Neural cell (in vitro differentiated cells): Measurements from ENCODE around the gene ACE.

Source experiments
- CTCF ChIP-seq: fragments of 450-650 bp; IDR thresholded peaks from 2 replicates; pipeline ENCODE4 v1.5.1; 2014; ENCODE audit warnings: antibody characterized with exemption, mild to moderate bottlenecking, moderate library complexity; ENCODE audit not compliant: poor library complexity, severe bottlenecking
- EP300 ChIP-seq: fragments of 450-650 bp; conservative IDR thresholded peaks from 2 replicates; pipeline ENCODE4 v1.6.1; 2014; ENCODE audit warnings: antibody characterized with exemption, mild to moderate bottlenecking, moderate library complexity; ENCODE audit not compliant: poor library complexity, severe bottlenecking
- EZH2 ChIP-seq: fragments of 200-600, 300-800 bp; shearing (Covaris generic), sonication (generic); IDR thresholded peaks from 2 replicates; pipeline ENCODE4 v1.6.1; 2014; ENCODE audit warnings: antibody characterized with exemption, low read length, borderline replicate concordance, mild to moderate bottlenecking; ENCODE audit not compliant: insufficient read depth, poor library complexity, severe bottlenecking
- MXI1 ChIP-seq: fragments of 450-650 bp; conservative IDR thresholded peaks from 2 replicates; pipeline ENCODE4 v1.6.1; 2014; ENCODE audit warnings: antibody characterized with exemption, mild to moderate bottlenecking; ENCODE audit not compliant: poor library complexity, severe bottlenecking
- POLR2AphosphoS5 ChIP-seq: IDR thresholded peaks from 2 replicates; pipeline ENCODE4 v1.6.1; 2012
- RAD21 ChIP-seq: fragments of 450-650 bp; conservative IDR thresholded peaks from 2 replicates; pipeline ENCODE4 v1.6.1; 2014; ENCODE audit warnings: antibody characterized with exemption, mild to moderate bottlenecking, moderate library complexity
- REST ChIP-seq: IDR thresholded peaks from 2 replicates; pipeline ENCODE4 v1.6.1; 2012; ENCODE audit warnings: borderline replicate concordance
- SMC3 ChIP-seq: fragments of 450-650 bp; conservative IDR thresholded peaks from 2 replicates; pipeline ENCODE4 v1.6.1; 2014; ENCODE audit warnings: antibody characterized with exemption, mild to moderate bottlenecking, moderate library complexity; ENCODE audit not compliant: poor library complexity
- TAF1 ChIP-seq: IDR thresholded peaks from 2 replicates; pipeline ENCODE4 v1.6.1; 2012; ENCODE audit warnings: low read depth

GRCh38 chr17:63498626-63499195 is 21.9 kb downstream of the ACE start:
- TF ChIP-seq EZH2 (no peak), CTCF (no peak), REST (no peak), RAD21 (no peak), POLR2AphosphoS5 (no peak), MXI1 (no peak), EP300 (no peak), SMC3 (no peak), TAF1 (no peak)
